Left ventricle myocardium inferior (tissue), 1 donor: Measurements from ENCODE around the gene RAPGEF1. TPM values are rescaled to one million over a fixed set of nuclear protein-coding genes. Genes with fewer than 3 reads are reported as not detected.

Experiments used
- DNase-seq: peaks from one replicate; pipeline ENCODE4 v3.0.0-alpha.2; 2020
- H3K27ac ChIP-seq: fragments of 200-600 bp; replicated peaks from 2 replicates; pipeline ENCODE4 v1.8.0; 2021
- H3K27me3 ChIP-seq: fragments of 200-600 bp; 2 replicates; pipeline ENCODE4 v1.8.0; 2021; ENCODE audit warnings: low read depth
- H3K36me3 ChIP-seq: fragments of 200-600 bp; 2 replicates; pipeline ENCODE4 v1.8.0; 2021
- H3K4me1 ChIP-seq: fragments of 200-600 bp; 2 replicates; pipeline ENCODE4 v1.8.0; 2021
- H3K4me3 ChIP-seq: fragments of 200-600 bp; 2 replicates; pipeline ENCODE4 v1.8.0; 2021; ENCODE audit warnings: mild to moderate bottlenecking, moderate library complexity
- H3K9me3 ChIP-seq: fragments of 200-600 bp; replicated peaks from 2 replicates; pipeline ENCODE4 v1.8.0; 2021
- intact Hi-C: fragments of 100-400 bp; cut with micrococcal nuclease; formaldehyde crosslinking; loops from one replicate; pipeline ENCODE4 v1.11.0; 2022
- total RNA-seq: library from RNA; stranded (reverse); fragmentation: NEBNext Ultra II Directional; extraction: Animal tissue kit (Norgen Biotek cat#: 25700); gene quantifications from one replicate; pipeline ENCODE4 v1.2.1, GENCODE V29; 2021
- TF ChIP-seq, protein P1 (sequence below): fragments of 200-600 bp; IDR thresholded peaks from 2 replicates; pipeline ENCODE4 v1.8.0; 2021; ENCODE audit warnings: antibody characterized with exemption, mild to moderate bottlenecking, borderline replicate concordance
- donor health status: DM: no; HTN: yes; CAD: no; lungs with severe emphysema.

Gene RAPGEF1
- total RNA-seq, 1 donor from 2014 or later: 95.9 TPM

DNA sequence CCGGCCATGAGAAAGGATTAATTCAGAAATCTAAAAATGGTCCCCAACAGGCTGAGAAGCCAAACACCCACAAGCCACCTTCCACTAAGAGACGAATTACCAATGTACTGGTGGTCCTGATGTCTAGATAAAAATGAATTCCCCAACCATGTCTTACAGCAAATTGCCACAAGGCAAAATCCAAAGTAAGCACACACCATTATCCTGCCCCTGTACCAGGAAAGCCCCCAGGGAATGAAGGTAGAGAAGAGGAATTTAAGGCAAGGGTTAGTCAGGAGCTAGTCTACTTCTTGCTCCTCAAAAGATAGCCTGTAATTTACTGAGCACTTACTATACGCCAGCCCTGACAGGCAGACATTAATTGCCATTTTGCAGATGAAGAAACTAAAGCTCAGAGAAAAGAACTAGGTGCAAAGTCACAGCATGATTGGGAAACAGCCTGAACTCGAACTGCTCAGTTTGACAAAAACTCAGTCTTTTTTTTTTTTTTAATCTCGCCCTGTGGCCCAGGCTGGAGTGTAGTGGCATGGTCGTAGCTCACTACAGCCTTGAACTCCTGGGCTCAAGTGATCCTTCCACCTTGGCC lies 64.3 kb downstream of the RAPGEF1 start:
- intact Hi-C loops: loop anchor here (10.0 kb wide), 1 partner anchor 59 kb away; no protein-coding TSS in a partner anchor
- Histone ChIP-seq H3K4me1 (peaks cover 100% of the 10 kb centered on the region), H3K4me3 (no peak overlapping the region), H3K36me3 (no peaks in the 10 kb centered on the region), H3K9me3 (no peaks in the 10 kb centered on the region), H3K27ac (peak overlapping the region; percentile 86), H3K27me3 (no peaks in the 10 kb centered on the region)
- no peak for DNase-seq
- TF ChIP-seq, protein P1, sequence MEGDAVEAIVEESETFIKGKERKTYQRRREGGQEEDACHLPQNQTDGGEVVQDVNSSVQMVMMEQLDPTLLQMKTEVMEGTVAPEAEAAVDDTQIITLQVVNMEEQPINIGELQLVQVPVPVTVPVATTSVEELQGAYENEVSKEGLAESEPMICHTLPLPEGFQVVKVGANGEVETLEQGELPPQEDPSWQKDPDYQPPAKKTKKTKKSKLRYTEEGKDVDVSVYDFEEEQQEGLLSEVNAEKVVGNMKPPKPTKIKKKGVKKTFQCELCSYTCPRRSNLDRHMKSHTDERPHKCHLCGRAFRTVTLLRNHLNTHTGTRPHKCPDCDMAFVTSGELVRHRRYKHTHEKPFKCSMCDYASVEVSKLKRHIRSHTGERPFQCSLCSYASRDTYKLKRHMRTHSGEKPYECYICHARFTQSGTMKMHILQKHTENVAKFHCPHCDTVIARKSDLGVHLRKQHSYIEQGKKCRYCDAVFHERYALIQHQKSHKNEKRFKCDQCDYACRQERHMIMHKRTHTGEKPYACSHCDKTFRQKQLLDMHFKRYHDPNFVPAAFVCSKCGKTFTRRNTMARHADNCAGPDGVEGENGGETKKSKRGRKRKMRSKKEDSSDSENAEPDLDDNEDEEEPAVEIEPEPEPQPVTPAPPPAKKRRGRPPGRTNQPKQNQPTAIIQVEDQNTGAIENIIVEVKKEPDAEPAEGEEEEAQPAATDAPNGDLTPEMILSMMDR: no peak

DNA sequence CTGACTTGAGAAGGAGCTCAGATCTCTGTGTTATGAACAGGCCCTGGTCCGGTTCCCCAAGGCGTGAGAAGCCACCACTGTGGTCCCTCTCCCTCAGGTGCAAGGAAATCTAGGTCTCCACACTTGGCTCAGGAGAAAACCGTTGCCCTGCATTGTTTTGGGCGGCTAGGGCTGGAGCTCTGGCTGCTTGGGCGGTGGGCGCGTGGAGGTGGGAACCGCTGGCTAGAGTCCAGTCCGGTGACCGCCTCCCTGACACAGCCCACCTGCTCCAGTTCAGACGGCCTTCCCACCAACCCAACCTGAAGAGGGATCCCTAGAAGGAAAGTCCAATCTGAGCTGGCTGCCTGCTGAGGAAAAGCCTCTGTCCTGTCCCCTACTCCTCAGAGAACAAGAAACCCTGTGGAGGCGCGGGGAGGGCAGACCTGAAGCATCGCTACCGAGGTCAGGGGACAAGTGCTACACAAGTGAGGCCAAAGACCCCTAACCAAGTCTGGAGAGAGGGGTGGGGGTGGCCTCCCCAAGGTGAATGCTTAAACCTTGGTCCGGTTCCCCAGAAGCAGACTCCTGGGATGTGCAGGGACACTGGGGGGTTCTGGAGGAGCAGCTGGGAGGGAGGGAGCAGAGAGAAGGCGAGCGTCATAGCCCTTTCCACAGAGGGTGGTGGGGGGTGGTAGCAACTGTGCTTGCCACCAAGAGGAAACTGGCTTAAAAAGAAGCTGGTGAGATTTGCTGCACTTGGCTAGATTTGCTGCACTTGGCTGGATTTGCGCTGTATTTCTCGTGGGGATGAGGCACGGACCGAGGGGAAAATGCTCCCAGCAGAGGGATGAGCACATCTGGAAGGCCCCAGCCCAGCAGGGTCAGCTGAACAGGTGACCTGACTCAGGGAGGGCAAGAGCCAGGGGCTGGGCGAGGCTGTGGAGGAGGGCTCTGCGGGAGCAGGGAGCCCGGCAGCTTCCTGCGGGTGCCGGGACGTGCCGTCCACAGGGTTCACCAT lies 65.2 kb downstream of the RAPGEF1 start:
- no peaks in the 10 kb centered on the region for H3K9me3 ChIP-seq
- intact Hi-C loops: loop anchor here (10.0 kb wide), 1 partner anchor 60 kb away; no protein-coding TSS in a partner anchor
- H3K36me3 ChIP-seq: no peaks in the 10 kb centered on the region
- H3K4me3 ChIP-seq: peak overlapping the region; percentile 20
- peak overlapping the region; percentile 86 for H3K27ac ChIP-seq
- TF ChIP-seq, protein P1: no peak
- DNase-seq: no peak
- H3K4me1 ChIP-seq: peaks cover 100% of the 10 kb centered on the region
- H3K27me3 ChIP-seq: no peaks in the 10 kb centered on the region

DNA sequence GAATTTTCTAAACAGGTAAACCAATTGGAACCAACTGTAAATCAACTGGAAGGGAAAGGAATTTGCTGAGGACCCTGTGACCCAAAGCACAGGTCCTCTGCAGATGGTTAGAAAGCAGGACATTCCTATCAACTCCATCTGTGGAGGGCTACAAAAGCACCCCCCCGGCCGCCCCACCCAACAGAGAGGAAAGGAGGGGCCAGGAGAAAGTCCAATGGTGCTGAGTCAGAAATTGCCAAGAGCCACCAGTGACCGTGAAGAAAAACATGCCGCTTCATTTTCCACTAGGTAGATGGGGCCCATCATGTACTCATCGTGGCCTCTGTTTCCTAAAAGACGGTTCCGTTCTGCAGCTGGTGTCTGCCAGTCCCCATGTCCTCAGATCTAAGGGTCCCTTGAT lies 66.3 kb downstream of the RAPGEF1 start:
- intact Hi-C loops: loop anchor here (10.0 kb wide), 1 partner anchor 61 kb away; no protein-coding TSS in a partner anchor
- Histone ChIP-seq H3K9me3 (no peaks in the 10 kb centered on the region), H3K4me3 (no peak overlapping the region), H3K36me3 (no peaks in the 10 kb centered on the region), H3K4me1 (peaks cover 100% of the 10 kb centered on the region), H3K27me3 (no peaks in the 10 kb centered on the region), H3K27ac (peak overlapping the region; percentile 86)
- DNase-seq: no peak
- TF ChIP-seq, protein P1: no peak

DNA sequence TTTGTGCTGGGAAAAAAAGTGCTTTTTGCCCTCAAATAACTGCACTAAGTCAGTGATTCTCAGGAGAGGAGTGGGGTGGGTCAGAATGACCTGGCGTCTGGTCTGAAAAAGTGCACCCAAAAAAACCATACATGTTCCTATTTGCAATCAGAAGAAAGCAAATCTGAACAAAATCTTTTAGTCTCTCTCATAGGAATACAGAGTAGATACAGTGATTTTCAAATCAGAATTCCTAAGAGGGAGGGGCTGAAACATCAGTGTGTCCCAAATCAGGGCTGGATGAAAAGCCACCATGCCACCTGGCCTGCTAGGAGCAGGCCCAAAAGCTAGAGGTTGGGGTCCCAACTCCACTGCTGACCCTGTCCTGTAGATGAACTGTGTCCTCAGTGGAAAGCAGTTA lies 66.8 kb downstream of the RAPGEF1 start:
- no peak for DNase-seq
- H3K27ac ChIP-seq: peak overlapping the region; percentile 86
- no peaks in the 10 kb centered on the region for H3K36me3 ChIP-seq
- H3K27me3 ChIP-seq: no peaks in the 10 kb centered on the region
- peaks cover 100% of the 10 kb centered on the region for H3K4me1 ChIP-seq
- TF ChIP-seq, protein P1: no peak
- intact Hi-C loops: loop anchor here (10.0 kb wide), 1 partner anchor 62 kb away; no protein-coding TSS in a partner anchor
- H3K4me3 ChIP-seq: no peak overlapping the region
- no peaks in the 10 kb centered on the region for H3K9me3 ChIP-seq

DNA sequence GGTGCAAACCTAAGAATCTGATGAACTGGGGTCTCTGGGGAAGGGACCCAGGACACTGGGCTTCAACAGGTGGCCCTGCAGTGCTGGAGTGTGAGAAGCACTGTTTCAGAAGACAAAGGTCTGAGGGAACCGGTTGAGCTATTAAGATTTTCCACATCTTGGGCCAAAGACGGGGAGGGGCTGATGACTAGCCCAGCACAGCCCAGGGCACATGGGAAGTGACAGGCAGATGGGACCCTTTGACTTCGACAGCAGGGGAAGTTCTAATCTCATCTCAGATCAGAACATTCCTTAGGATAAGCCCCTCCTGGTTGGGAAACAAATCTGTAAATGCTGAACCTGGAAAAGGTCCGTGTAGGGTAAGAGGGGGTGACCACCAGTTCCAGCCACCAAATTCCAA lies 67.4 kb downstream of the RAPGEF1 start:
- intact Hi-C loops: loop anchor here (10.0 kb wide), 1 partner anchor 62 kb away; no protein-coding TSS in a partner anchor
- Histone ChIP-seq H3K4me1 (peaks cover 100% of the 10 kb centered on the region), H3K4me3 (no peak overlapping the region), H3K27ac (peak overlapping the region; percentile 86), H3K36me3 (no peaks in the 10 kb centered on the region), H3K27me3 (no peaks in the 10 kb centered on the region), H3K9me3 (no peaks in the 10 kb centered on the region)
- TF ChIP-seq, protein P1: no peak
- no peak for DNase-seq
